GM10248 (cell line): ENCODE results near the gene DNM1.

ENCODE experiments used
- CTCF ChIA-PET: fragments of 300-600 bp; sonication (Branson Sonifier 250); formaldehyde crosslinking; extraction: SDS; loops from one replicate; lab custom pipeline; 2021; ENCODE audit warnings: antibody characterized with exemption; lab: Yijun Ruan, JAX
- POLR2A ChIA-PET: fragments of 350-650 bp; sonication (Branson Sonifier 250); formaldehyde crosslinking; extraction: SDS; loops from one replicate; lab custom pipeline; 2020; ENCODE audit warnings: antibody characterized with exemption; lab: Yijun Ruan, JAX
- DNase-seq: peaks from one replicate; pipeline ENCODE4 v3.0.0; 2012; ENCODE audit errors: extremely low spot score
- CTCF ChIP-seq: IDR thresholded peaks from 2 replicates; pipeline ENCODE4 v1.5.1; 2012; ENCODE audit warnings: mild to moderate bottlenecking, low read depth; ENCODE audit errors: extremely low read depth, missing control alignments, control extremely low read depth

Gene DNM1

GRCh38 chr9:128213746-128214497, 10.7 kb downstream of the DNM1 start:
- ChIA-PET POLR2A (no interaction called here), CTCF (interaction anchor here (1.8 to 5.0 kb wide), 3 partner anchors 10 to 41 kb away, joined by 6 to 16 read pairs (median 7); partner anchors contain the start of gene DNM1)
- no peak for TF ChIP-seq CTCF

GRCh38 chr9:128214571-128215490, 11.7 kb downstream of the DNM1 start:
- no peak for TF ChIP-seq CTCF
- ChIA-PET POLR2A (no interaction called here), CTCF (interaction anchor here (1.0 to 5.0 kb wide), 4 partner anchors 8 to 40 kb away, joined by 3 to 16 read pairs (median 8); no protein-coding TSS in a partner anchor)
- no peak for DNase-seq

More at GRCh38 chr9:128213746-128214497, 10.7 kb downstream of the DNM1 start:
- DNase-seq: no peak

GRCh38 chr9:128215491-128216409, 12.6 kb downstream of the DNM1 start:
- no peak for DNase-seq
- no peak for TF ChIP-seq CTCF
- POLR2A ChIA-PET: no interaction called here
- CTCF ChIA-PET: interaction anchor here (1.0 to 5.0 kb wide), 4 partner anchors 9 to 39 kb away, joined by 3 to 16 read pairs (median 8); no protein-coding TSS in a partner anchor

GRCh38 chr9:128216781-128217553, 13.8 kb downstream of the DNM1 start:
- no peak for DNase-seq
- ChIA-PET POLR2A (no interaction called here), CTCF (interaction anchor here (1.1 to 5.0 kb wide), 3 partner anchors 10 to 17 kb away, joined by 3 to 16 read pairs (median 10); partner anchors contain the start of gene DNM1)
- no peak for TF ChIP-seq CTCF

GRCh38 chr9:128218172-128218517, 15.0 kb downstream of the DNM1 start:
- ChIA-PET CTCF (interaction anchor here (1.1 to 5.0 kb wide), 4 partner anchors 11 to 77 kb away, joined by 3 to 16 read pairs (median 6); partner anchors contain the start of gene DNM1), POLR2A (interaction anchor here (0.6 kb wide), 1 partner anchor 27 kb away, joined by 3 read pairs; no protein-coding TSS in a partner anchor)
- DNase-seq: no peak
- no peak for TF ChIP-seq CTCF
